Activated naive CD4-positive, alpha-beta T cell (primary cell): ENCODE measurements around the gene RMI1.
"Not testable (repeated sequence)": the region's sequence is repeated elsewhere in the genome, so short reads cannot be mapped to it uniquely, and the experiment has no call there.

ENCODE experiments used
- DNase-seq, 4 experiments: peaks; one replicate each; lab custom pipeline; 2025; lab: John Stamatoyannopoulos, UW

RMI1 gene

DNA sequence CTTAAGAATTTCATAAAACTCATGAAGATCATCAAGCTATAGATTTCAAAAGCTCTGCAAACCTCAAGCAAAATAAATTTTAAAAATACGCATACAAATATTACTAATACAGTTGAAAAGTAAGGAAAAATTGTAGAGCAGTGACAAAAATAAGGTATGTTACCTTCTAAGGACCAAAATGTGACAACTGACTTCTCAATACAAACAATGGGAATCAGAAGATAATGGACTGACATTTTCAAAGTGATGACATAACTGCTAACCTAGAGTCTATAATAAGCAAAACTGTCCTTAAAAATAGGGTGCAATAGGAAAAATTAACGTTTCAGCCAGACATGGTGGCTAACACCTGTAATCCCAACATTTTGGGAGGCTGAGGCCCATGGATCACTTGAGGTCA is 27.1 kb downstream of the RMI1 start:
- DNase-seq, result no peak

DNA sequence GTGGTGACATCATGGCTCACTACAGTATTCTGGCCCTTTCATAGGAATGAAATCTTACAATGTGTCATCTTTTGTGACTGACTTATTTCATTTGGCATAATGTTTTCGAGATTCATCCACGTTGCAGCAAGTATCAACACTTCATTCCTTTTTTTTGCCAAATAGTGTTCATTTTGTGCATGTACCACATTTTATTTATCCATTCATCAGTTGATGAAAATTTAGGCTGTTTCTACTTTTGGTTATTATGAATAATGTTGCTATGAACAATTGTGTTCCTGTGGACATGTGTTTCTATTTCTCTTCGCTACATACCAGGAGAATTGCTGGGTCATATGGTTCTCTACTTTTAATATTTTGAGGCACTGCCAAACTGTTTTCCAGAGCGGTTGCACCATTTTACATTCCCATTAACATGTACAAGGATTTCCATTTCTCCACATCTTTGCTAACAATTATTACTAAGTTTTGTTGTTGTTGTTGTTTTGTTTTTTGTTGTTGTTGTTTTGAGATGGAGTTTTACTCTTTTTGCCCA is 43.5 kb downstream of the RMI1 start:
- no peak for DNase-seq

DNA sequence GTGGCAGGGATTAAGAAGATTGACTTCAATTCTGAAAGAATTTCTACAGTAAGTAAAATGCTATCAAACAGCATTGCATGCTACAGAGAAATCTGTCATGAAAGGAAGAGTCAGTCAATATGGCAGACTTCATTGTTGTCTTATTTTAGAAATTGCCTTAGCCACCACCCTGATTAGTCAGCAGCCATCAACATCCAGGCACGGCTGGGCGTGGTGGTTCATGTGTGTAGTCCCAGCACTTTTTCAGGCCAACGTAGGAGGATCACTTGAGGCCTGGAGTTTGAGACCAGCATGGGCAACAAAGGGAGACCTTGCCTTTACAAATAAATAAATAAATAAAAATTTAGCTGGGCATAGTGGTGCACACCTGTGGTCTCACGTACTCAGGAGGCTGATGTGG is 46.6 kb downstream of the RMI1 start:
- DNase-seq, result no peak

- no peak for DNase-seq
Measured at GRCh38 chr9:84031534-84031933, 50.9 kb downstream of the RMI1 start.

DNA sequence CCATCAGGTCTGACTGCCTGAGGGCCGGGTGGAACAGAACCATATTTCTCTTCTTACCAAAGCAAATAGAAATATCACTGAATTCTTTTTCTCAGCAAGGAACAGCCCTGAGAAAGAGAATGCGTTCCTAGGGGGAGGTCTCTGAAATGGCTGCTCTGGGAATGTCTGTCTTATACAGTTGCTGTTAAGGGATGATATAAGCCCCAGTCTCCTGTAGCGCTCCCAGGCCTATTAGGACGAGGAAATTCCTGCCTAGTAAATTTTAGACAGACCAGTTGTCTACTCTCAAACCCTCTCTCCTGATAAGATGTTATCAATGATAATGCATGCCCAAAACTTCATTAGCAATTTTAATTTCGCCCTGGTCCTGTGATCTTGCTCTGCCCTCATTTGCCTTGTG is 61.3 kb downstream of the RMI1 start:
- DNase-seq, result not testable (repeated sequence)

DNA sequence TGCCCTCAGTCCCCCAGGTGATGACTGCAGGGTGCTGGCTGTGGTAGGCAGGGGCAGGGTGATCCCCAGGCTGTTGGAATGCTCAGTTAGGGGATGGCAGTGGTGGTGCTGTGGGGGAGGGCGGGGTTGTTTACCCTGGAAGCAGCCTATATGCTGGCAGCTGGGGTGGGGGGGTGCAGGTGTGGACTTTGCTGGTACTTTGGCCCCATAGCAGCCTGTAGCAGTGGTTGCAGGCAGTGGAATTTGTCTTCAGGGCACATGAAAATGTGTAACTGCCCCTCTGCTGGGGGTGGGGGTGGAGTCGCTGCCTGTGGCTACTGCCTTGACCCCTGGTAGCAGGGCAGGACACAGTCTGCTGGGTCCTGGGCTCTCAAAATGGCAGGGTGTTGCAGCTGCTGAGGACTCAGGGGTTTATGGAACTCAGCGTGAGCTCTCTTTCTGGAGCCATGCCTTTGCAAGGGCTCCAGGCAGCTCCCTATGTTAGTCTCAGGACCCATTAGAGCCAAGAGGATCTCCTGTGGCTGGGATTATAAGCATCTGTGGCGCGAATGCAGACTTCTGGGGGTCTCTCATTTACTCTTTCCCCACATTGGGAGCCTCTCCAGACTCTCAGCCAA is 65.0 kb downstream of the RMI1 start:
- DNase-seq, result no peak
